GM18868 (cell line): ENCODE measurements around the gene ABTB1.
A peak's percentile ranks its signal among the peaks of the same experiment; 100 is the strongest.

Source experiments
- ATAC-seq: cut with Tn5 transposase; IDR thresholded peaks from one replicate; pipeline ENCODE4 v1.9.1; 2021; ENCODE audit warnings: mild to moderate bottlenecking, moderate library complexity; ENCODE audit not compliant: unreplicated experiment

Gene ABTB1

GRCh38 chr3:127672429-127673190 lies at the start of gene ABTB1:
TSS of gene ABTB1 (plus strand) at chr3:127672952. CDS start at chr3:127673026, 74 bp downstream.
- peak; percentile 75 for ATAC-seq

GRCh38 chr3:127624063-127624462 lies 48.7 kb upstream of the ABTB1 start:
- ATAC-seq: no peak

GRCh38 chr3:127625821-127626220 lies 46.9 kb upstream of the ABTB1 start:
- no peak for ATAC-seq

GRCh38 chr3:127628426-127628787 lies 44.3 kb upstream of the ABTB1 start:
- no peak for ATAC-seq

GRCh38 chr3:127628788-127629466 lies 43.8 kb upstream of the ABTB1 start, which contains the start of gene PODXL2:
TSS of gene PODXL2 (plus strand) at chr3:127629185. CDS start at chr3:127629220, 35 bp downstream.
- ATAC-seq: no peak

GRCh38 chr3:127629467-127630403 lies 43.0 kb upstream of the ABTB1 start:
- ATAC-seq: no peak

GRCh38 chr3:127630811-127631714 lies 41.7 kb upstream of the ABTB1 start:
- ATAC-seq: no peak

- ATAC-seq: no peak
Measured at GRCh38 chr3:127632035-127632820, 40.5 kb upstream of the ABTB1 start.

GRCh38 chr3:127634653-127635052 lies 38.1 kb upstream of the ABTB1 start:
- no peak for ATAC-seq

GRCh38 chr3:127637546-127637945 lies 35.2 kb upstream of the ABTB1 start:
- ATAC-seq: no peak

- ATAC-seq: no peak
Measured at GRCh38 chr3:127637971-127638370, 34.8 kb upstream of the ABTB1 start.

GRCh38 chr3:127639173-127640041 lies 33.3 kb upstream of the ABTB1 start:
- ATAC-seq: no peak

GRCh38 chr3:127640042-127640355 lies 32.8 kb upstream of the ABTB1 start:
- ATAC-seq: no peak

GRCh38 chr3:127644641-127645370 lies 27.9 kb upstream of the ABTB1 start:
- ATAC-seq: no peak

GRCh38 chr3:127645371-127646015 lies 27.3 kb upstream of the ABTB1 start:
- ATAC-seq: no peak

- no peak for ATAC-seq
Measured at GRCh38 chr3:127646501-127647046, 26.2 kb upstream of the ABTB1 start.

- ATAC-seq: no peak
Measured at GRCh38 chr3:127647166-127647844, 25.4 kb upstream of the ABTB1 start.
